ENCODE measurements around the gene GPI. TPM values are rescaled to one million over a fixed set of nuclear protein-coding genes. Genes with fewer than 3 reads are reported as not detected.

Gene GPI
- total RNA-seq, 1 donor from 2014 or later, result 192 TPM

GRCh38 chr19:34332027-34332760, 32.8 kb upstream of the GPI start:
- Mint-ChIP-seq H3K4me3 (ENCODE audit: unreplicated experiment) (no peak overlapping the region), H3K27me3 (ENCODE audit: unreplicated experiment) (no peaks in the 10 kb centered on the region), H3K27ac (ENCODE audit: unreplicated experiment) (no peak overlapping the region), H3K36me3 (ENCODE audit: unreplicated experiment) (peaks cover 38% of the 10 kb centered on the region), H3K9me3 (ENCODE audit: unreplicated experiment) (no peaks in the 10 kb centered on the region), H3K4me1 (ENCODE audit: unreplicated experiment) (peaks cover 10% of the 10 kb centered on the region)
- DNase-seq (ENCODE audit: extremely low spot score, unreplicated experiment), result no peak
- no peak for TF ChIP-seq CTCF (IDR thresholded peaks at IDR 0.05)

- Mint-ChIP-seq H3K27me3 (ENCODE audit: unreplicated experiment) (no peaks in the 10 kb centered on the region), H3K27ac (ENCODE audit: unreplicated experiment) (no peak overlapping the region), H3K4me3 (ENCODE audit: unreplicated experiment) (no peak overlapping the region), H3K9me3 (ENCODE audit: unreplicated experiment) (no peaks in the 10 kb centered on the region), H3K4me1 (ENCODE audit: unreplicated experiment) (peaks cover 6% of the 10 kb centered on the region), H3K36me3 (ENCODE audit: unreplicated experiment) (peaks cover 45% of the 10 kb centered on the region)
- TF ChIP-seq CTCF (IDR thresholded peaks at IDR 0.05), result no peak
- no peak for DNase-seq (ENCODE audit: extremely low spot score, unreplicated experiment)
Observed at GRCh38 chr19:34335914-34336313, 29.1 kb upstream of the GPI start.

- H3K27me3 Mint-ChIP-seq (ENCODE audit: unreplicated experiment), result no peaks in the 10 kb centered on the region
- peaks cover 40% of the 10 kb centered on the region for H3K36me3 Mint-ChIP-seq (ENCODE audit: unreplicated experiment)
- DNase-seq (ENCODE audit: extremely low spot score, unreplicated experiment), result no peak
- peaks cover 6% of the 10 kb centered on the region for H3K4me1 Mint-ChIP-seq (ENCODE audit: unreplicated experiment)
- TF ChIP-seq CTCF (IDR thresholded peaks at IDR 0.05), result peak; percentile 80
- no peak overlapping the region for H3K4me3 Mint-ChIP-seq (ENCODE audit: unreplicated experiment)
- no peak overlapping the region for H3K27ac Mint-ChIP-seq (ENCODE audit: unreplicated experiment)
- no peaks in the 10 kb centered on the region for H3K9me3 Mint-ChIP-seq (ENCODE audit: unreplicated experiment)
Observed at GRCh38 chr19:34336781-34337271, 28.2 kb upstream of the GPI start.

GRCh38 chr19:34337739-34338138, 27.3 kb upstream of the GPI start:
- H3K4me3 Mint-ChIP-seq (ENCODE audit: unreplicated experiment), result no peak overlapping the region
- no peak for TF ChIP-seq CTCF (IDR thresholded peaks at IDR 0.05)
- H3K4me1 Mint-ChIP-seq (ENCODE audit: unreplicated experiment), result peaks cover 6% of the 10 kb centered on the region
- H3K9me3 Mint-ChIP-seq (ENCODE audit: unreplicated experiment), result no peaks in the 10 kb centered on the region
- peaks cover 40% of the 10 kb centered on the region for H3K36me3 Mint-ChIP-seq (ENCODE audit: unreplicated experiment)
- H3K27me3 Mint-ChIP-seq (ENCODE audit: unreplicated experiment), result no peaks in the 10 kb centered on the region
- no peak for DNase-seq (ENCODE audit: extremely low spot score, unreplicated experiment)
- no peak overlapping the region for H3K27ac Mint-ChIP-seq (ENCODE audit: unreplicated experiment)

GRCh38 chr19:34341935-34342680, 22.9 kb upstream of the GPI start:
- Mint-ChIP-seq H3K4me3 (ENCODE audit: unreplicated experiment) (no peak overlapping the region), H3K36me3 (ENCODE audit: unreplicated experiment) (peaks cover 49% of the 10 kb centered on the region), H3K4me1 (ENCODE audit: unreplicated experiment) (peaks cover 4% of the 10 kb centered on the region), H3K27me3 (ENCODE audit: unreplicated experiment) (no peaks in the 10 kb centered on the region), H3K27ac (ENCODE audit: unreplicated experiment) (no peak overlapping the region), H3K9me3 (ENCODE audit: unreplicated experiment) (no peaks in the 10 kb centered on the region)
- TF ChIP-seq CTCF (IDR thresholded peaks at IDR 0.05), result no peak
- DNase-seq (ENCODE audit: extremely low spot score, unreplicated experiment), result no peak
